Thoracic aorta (tissue), 2 donors: ENCODE data around the gene FOXS1. TPM values are rescaled to one million over a fixed set of nuclear protein-coding genes. Genes with fewer than 3 reads are reported as not detected.

Source experiments
- ATAC-seq: fragments of 150-250 bp; one replicate; pipeline ENCODE4 v1.8.0; 2017; ENCODE audit warnings: low read depth; ENCODE audit not compliant: insufficient number of reproducible peaks, low FRiP score
- DNase-seq: peaks from one replicate; pipeline ENCODE4 v3.0.0-alpha.2; 2020; ENCODE audit warnings: low spot score
- H3K27ac ChIP-seq, 2 donors: fragments of 200-600 bp; sonication (generic); 1 replicate in 1 of 2; 2 replicates in 1 of 2; pipeline ENCODE4 v1.5.1; 2016; ENCODE audit warnings: mild to moderate bottlenecking in 2 of 2, moderate library complexity in 2 of 2
- H3K27me3 ChIP-seq: fragments of 200-600 bp; sonication (generic); replicated peaks from 2 replicates; pipeline ENCODE4 v1.6.0; 2016; ENCODE audit warnings: mild to moderate bottlenecking; ENCODE audit not compliant: insufficient read depth
- H3K36me3 ChIP-seq: fragments of 200-600 bp; sonication (generic); one replicate; pipeline ENCODE4 v1.5.1; 2016
- H3K4me1 ChIP-seq, 2 donors: fragments of 200-600 bp; sonication (generic); 1 replicate in 1 of 2; 2 replicates in 1 of 2; pipeline versions ENCODE4 v1.5.1 to v1.6.0; 2016; ENCODE audit warnings: low read depth in 2 of 2, mild to moderate bottlenecking in 1 of 2; ENCODE audit not compliant: control insufficient read depth in 1 of 2
- H3K4me3 ChIP-seq: fragments of 200-600 bp; sonication (generic); 2 replicates; pipeline ENCODE4 v1.5.1; 2016; ENCODE audit warnings: mild to moderate bottlenecking
- H3K9me3 ChIP-seq: fragments of 200-600 bp; sonication (generic); 2 replicates; pipeline ENCODE4 v1.5.1; 2016
- total RNA-seq, 2 donors: library from RNA; depleted of rRNA; stranded (reverse); fragments of >200 nt; gene quantifications; one replicate each; pipeline versions ENCODE4 v1.1.0 to v1.2.3, GENCODE V29; 2016
- TF ChIP-seq, protein P1 (sequence below): fragments of 200-600 bp; sonication (generic); IDR thresholded peaks from one replicate; pipeline ENCODE4 v1.5.1; 2019; ENCODE audit warnings: antibody characterized with exemption

Gene FOXS1
- total RNA-seq, 2 donors from 2014 or later: 13.9 to 44.5 TPM

DNA sequence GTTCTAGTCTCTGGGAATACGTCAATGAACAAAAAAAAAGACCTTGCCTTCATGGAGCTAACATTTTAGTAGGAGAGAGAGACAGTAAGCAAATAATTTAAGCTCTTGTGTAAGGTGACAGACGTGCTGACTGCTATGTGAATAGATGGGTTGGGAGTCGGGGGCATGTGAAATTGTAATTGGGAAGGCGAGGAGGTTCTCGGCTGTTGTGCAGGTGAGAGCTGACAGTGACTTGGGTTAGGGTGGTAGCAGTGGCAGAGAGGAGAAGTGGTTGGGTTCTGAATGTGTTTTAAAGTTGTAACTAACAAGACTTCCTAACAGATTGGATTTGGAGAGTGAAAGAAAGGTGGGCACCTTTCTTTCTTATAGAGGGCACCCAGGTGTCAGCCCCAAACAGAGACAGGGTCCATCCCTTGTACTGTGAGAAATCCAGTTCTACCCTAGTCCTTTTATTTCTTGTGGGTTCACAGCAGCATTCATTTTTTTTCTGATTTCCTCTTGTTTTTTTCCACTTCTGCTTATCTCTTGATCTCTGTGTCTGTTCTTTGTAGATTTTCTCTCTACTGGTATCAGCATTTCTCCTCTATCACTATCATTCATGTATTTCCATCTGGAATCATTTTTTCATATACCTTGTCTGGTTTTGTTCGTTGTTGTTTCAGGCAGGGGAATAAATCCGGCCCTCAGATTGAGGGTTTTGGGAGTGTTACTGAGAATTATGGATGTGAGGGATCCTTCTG, 41.7 kb downstream of the FOXS1 start:
- Histone ChIP-seq H3K4me1 (peaks cover 10 to 23% of the 10 kb centered on the region in 2 donors), H3K27ac (no peak overlapping the region), H3K9me3 (no peaks in the 10 kb centered on the region), H3K4me3 (no peak overlapping the region), H3K27me3 (no peaks in the 10 kb centered on the region), H3K36me3 (no peaks in the 10 kb centered on the region)
- ATAC-seq: no peak
- no peak for DNase-seq
- TF ChIP-seq, protein P1, sequence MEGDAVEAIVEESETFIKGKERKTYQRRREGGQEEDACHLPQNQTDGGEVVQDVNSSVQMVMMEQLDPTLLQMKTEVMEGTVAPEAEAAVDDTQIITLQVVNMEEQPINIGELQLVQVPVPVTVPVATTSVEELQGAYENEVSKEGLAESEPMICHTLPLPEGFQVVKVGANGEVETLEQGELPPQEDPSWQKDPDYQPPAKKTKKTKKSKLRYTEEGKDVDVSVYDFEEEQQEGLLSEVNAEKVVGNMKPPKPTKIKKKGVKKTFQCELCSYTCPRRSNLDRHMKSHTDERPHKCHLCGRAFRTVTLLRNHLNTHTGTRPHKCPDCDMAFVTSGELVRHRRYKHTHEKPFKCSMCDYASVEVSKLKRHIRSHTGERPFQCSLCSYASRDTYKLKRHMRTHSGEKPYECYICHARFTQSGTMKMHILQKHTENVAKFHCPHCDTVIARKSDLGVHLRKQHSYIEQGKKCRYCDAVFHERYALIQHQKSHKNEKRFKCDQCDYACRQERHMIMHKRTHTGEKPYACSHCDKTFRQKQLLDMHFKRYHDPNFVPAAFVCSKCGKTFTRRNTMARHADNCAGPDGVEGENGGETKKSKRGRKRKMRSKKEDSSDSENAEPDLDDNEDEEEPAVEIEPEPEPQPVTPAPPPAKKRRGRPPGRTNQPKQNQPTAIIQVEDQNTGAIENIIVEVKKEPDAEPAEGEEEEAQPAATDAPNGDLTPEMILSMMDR: no peak

DNA sequence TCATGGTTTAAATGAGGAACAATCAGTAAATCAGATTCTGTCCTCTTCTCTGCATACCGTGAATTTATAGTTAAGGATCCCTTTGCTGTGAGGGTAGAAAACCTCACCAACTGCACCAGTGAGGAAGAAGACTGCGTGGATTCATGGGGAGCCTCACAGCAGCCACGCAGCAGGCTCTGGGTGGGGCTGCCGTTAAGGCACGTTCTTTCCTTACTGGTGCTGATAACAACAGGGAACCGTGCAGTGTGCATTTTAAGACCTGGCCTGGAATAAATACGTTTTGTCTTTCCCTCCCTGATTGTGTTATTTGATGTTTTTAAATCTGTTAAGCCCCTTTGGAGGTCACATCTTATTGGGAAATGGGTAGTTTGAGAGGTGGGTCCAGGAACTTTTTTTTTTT, 43.9 kb downstream of the FOXS1 start:
- no peak overlapping the region for H3K27ac ChIP-seq
- no peak overlapping the region for H3K4me3 ChIP-seq
- no peaks in the 10 kb centered on the region for H3K27me3 ChIP-seq
- peaks cover 3 to 5% of the 10 kb centered on the region in 2 donors for H3K4me1 ChIP-seq
- no peaks in the 10 kb centered on the region for H3K36me3 ChIP-seq
- ATAC-seq (no peak), DNase-seq (no peak)
- H3K9me3 ChIP-seq: no peaks in the 10 kb centered on the region
- TF ChIP-seq, protein P1: no peak

DNA sequence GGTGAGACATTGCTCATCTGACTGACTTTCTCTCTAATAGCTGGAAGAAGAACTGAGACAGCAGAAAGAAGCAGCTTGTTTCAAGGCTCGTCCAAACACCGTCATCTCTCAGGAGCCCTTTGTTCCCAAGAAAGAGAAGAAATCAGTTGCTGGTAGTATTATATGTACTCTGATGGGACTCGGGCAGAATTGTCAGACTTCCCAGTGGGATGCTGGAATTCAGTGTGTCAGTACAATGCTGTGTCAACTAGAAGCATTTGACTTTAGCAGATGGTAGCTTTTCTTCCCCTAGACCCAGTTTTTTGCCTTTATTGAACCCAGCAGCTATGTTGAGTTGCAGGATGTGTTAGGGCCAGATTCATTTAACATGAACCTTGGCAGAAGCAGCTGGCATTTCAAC, 48.0 kb downstream of the FOXS1 start:
- no peak for ATAC-seq
- no peak for DNase-seq
- Histone ChIP-seq H3K4me3 (no peak overlapping the region), H3K27ac (no peak overlapping the region), H3K4me1 (no peaks in the 10 kb centered on the region), H3K36me3 (no peaks in the 10 kb centered on the region), H3K9me3 (no peaks in the 10 kb centered on the region), H3K27me3 (no peaks in the 10 kb centered on the region)
- TF ChIP-seq, protein P1: no peak

Other genes starting within 250 kb of the FOXS1 start
- gene ID1, start 240.3 kb downstream of the FOXS1 start, total RNA-seq: 100 to 1,000 TPM; 310 to 944 TPM
- gene COX4I2, start 207.7 kb downstream of the FOXS1 start, total RNA-seq: 1 to 10 TPM in 1 of 2 donors, not detected in 1; 4.9 TPM
- 100 to 1,000 TPM; 137 to 187 TPM for gene BCL2L1, start 122.7 kb downstream of the FOXS1 start, total RNA-seq
- gene TPX2, start 106.3 kb downstream of the FOXS1 start, total RNA-seq: 1 to 10 TPM; 1.5 TPM
- gene MYLK2, start 26.2 kb downstream of the FOXS1 start, total RNA-seq: not detected
- gene DUSP15, start 24.9 kb upstream of the FOXS1 start, total RNA-seq: 1 to 10 TPM; 3.9 to 5.6 TPM
- not detected for gene TTLL9, start 25.0 kb upstream of the FOXS1 start, total RNA-seq
- gene PDRG1, start 106.4 kb upstream of the FOXS1 start, total RNA-seq: 1 to 10 TPM; 3.0 to 4.7 TPM
- not detected for gene XKR7, start 122.5 kb upstream of the FOXS1 start, total RNA-seq
- 1 to 10 TPM; 2.7 to 6.4 TPM for gene CCM2L, start 164.8 kb upstream of the FOXS1 start, total RNA-seq
- gene HCK, start 206.6 kb upstream of the FOXS1 start, total RNA-seq: 10 to 100 TPM; 29.0 to 38.1 TPM